ENCODE results near the gene TMEM130. TPM values are rescaled to one million over a fixed set of nuclear protein-coding genes. Genes with fewer than 3 reads are reported as not detected.
A peak's percentile ranks its signal among the peaks of the same experiment; 100 is the strongest.

Gene TMEM130
- total RNA-seq, 1 donor from 2014 or later: not detected

DNA sequence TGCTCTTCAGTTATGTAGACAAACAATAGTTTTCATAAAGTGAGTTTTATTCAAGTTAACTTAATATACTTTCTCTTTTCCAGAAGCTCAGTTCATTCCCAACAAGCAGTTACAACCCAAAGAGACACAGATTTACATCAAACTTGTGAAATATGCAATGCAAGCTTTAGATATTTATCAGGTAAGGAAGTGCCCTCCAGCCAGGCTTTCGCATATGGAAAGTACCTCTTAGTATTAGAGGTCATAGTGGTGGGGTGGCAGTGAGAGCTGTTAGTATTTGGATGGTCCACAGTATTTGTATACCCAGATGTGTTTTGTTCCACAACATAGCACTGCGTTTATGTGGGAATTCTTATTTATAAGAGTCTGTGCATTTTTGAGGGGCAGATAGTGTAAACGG is 40.6 kb upstream of the TMEM130 start:
- Histone ChIP-seq H3K4me1 (peaks cover 25% of the 10 kb centered on the region), H3K27ac (replicated peaks) (peak overlapping the region; percentile 27), H3K4me3 (no peak overlapping the region), H3K36me3 (peaks cover 96% of the 10 kb centered on the region), H3K9me3 (replicated peaks) (no peaks in the 10 kb centered on the region), H3K27me3 (ENCODE audit: low read depth) (no peaks in the 10 kb centered on the region)
- TF ChIP-seq, protein P1, sequence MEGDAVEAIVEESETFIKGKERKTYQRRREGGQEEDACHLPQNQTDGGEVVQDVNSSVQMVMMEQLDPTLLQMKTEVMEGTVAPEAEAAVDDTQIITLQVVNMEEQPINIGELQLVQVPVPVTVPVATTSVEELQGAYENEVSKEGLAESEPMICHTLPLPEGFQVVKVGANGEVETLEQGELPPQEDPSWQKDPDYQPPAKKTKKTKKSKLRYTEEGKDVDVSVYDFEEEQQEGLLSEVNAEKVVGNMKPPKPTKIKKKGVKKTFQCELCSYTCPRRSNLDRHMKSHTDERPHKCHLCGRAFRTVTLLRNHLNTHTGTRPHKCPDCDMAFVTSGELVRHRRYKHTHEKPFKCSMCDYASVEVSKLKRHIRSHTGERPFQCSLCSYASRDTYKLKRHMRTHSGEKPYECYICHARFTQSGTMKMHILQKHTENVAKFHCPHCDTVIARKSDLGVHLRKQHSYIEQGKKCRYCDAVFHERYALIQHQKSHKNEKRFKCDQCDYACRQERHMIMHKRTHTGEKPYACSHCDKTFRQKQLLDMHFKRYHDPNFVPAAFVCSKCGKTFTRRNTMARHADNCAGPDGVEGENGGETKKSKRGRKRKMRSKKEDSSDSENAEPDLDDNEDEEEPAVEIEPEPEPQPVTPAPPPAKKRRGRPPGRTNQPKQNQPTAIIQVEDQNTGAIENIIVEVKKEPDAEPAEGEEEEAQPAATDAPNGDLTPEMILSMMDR (IDR thresholded peaks at IDR 0.05; ENCODE audit: borderline replicate concordance): no peak
- DNase-seq: no peak
- intact Hi-C loops (cut with micrococcal nuclease): no loop called here

DNA sequence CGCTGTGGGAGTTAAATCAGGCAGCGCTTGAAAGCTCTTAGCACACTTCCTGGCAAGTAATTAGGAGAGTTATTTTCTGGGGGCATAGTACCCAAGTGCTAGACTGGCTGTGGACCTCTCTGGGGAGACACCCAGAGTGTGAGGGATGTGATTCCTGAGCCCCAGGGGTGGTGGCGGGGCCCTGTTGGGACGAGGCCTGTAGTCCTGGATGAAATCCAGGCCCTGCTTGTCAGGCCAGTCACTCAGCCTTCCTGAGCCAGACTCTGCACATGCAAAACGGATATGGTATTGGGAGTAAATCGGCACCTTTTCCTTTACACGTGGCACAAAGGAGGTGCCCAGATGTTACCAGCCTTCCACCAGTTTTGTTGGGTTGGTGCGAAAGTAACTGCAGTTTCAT is 39.7 kb upstream of the TMEM130 start:
- Histone ChIP-seq H3K9me3 (replicated peaks) (no peaks in the 10 kb centered on the region), H3K27me3 (ENCODE audit: low read depth) (no peaks in the 10 kb centered on the region), H3K4me3 (no peak overlapping the region), H3K4me1 (peaks cover 25% of the 10 kb centered on the region), H3K36me3 (peaks cover 100% of the 10 kb centered on the region), H3K27ac (replicated peaks) (peak overlapping the region; percentile 33)
- intact Hi-C loops (cut with micrococcal nuclease): no loop called here
- TF ChIP-seq, protein P1 (IDR thresholded peaks at IDR 0.05; ENCODE audit: borderline replicate concordance): no peak
- DNase-seq: no peak

DNA sequence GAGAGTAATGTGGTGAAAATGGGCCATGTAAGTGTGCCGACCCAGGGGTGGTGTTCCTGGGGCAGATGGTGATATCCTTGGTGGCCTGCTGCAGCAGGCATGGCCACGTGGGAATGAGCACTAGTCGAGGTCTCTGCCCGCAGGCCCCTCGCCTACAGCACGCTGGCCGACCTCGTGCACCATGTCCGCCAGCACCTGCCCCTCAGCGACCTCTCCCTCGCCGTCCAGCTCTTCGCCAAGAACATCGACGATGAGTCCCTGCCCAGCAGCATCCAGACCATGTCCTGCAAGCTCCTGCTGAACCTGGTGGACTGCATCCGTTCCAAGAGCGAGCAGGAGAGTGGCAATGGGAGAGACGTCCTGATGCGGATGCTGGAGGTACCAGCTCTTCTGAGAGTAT is 38.8 kb upstream of the TMEM130 start:
- no peak overlapping the region for H3K4me3 ChIP-seq
- H3K9me3 ChIP-seq (replicated peaks): no peaks in the 10 kb centered on the region
- H3K27ac ChIP-seq (replicated peaks): no peak overlapping the region
- no peaks in the 10 kb centered on the region for H3K27me3 ChIP-seq (ENCODE audit: low read depth)
- no peak for DNase-seq
- TF ChIP-seq, protein P1 (IDR thresholded peaks at IDR 0.05; ENCODE audit: borderline replicate concordance): no peak
- peaks cover 25% of the 10 kb centered on the region for H3K4me1 ChIP-seq
- intact Hi-C loops (cut with micrococcal nuclease): no loop called here
- peaks cover 100% of the 10 kb centered on the region for H3K36me3 ChIP-seq

DNA sequence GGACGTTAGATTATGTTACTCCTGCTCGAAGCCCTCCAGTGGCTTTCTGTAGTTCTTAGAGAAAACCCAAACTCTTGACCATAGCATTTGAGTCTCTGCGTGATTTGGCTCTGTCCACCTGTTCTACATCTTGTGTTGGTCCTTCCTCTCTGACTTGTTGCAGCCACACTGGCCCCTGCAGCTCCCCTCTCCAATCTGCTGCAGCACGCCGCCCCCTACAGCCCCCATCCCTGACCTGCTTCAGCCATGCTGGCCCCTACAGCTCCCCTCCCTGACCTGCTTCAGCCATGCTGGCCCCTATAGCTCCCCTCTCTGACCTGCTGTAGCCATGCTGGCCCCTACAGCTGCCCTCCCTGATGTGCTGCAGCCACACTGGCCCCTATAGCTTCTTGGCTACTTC is 37.8 kb upstream of the TMEM130 start:
- Histone ChIP-seq H3K27ac (replicated peaks) (no peak overlapping the region), H3K9me3 (replicated peaks) (no peaks in the 10 kb centered on the region), H3K4me3 (no peak overlapping the region), H3K36me3 (peaks cover 99% of the 10 kb centered on the region), H3K27me3 (ENCODE audit: low read depth) (no peaks in the 10 kb centered on the region), H3K4me1 (peaks cover 26% of the 10 kb centered on the region)
- no peak for DNase-seq
- TF ChIP-seq, protein P1 (IDR thresholded peaks at IDR 0.05; ENCODE audit: borderline replicate concordance): no peak
- intact Hi-C loops (cut with micrococcal nuclease): no loop called here

DNA sequence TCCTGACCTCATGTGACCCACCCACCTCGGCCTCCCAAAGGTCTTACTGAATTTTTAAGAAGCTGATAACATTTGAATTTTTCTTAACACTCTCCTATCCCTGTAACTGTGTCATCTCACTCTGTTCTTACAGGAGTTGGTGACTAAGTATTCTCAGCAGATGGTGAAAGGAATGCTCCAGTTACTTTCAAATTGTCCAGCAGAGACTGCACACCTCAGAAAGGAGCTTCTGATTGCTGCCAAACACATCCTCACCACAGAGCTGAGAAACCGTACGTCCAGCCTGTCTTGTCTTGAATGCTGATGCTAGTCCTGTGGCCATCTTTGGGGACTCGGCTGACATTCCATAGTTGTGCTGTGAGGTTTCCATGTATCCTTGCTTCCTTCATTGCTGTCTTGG is 33.4 kb upstream of the TMEM130 start:
- H3K4me1 ChIP-seq: peaks cover 11% of the 10 kb centered on the region
- DNase-seq: no peak
- H3K9me3 ChIP-seq (replicated peaks): no peaks in the 10 kb centered on the region
- H3K36me3 ChIP-seq: peaks cover 98% of the 10 kb centered on the region
- H3K27ac ChIP-seq (replicated peaks): no peak overlapping the region
- H3K27me3 ChIP-seq (ENCODE audit: low read depth): no peaks in the 10 kb centered on the region
- intact Hi-C loops (cut with micrococcal nuclease): no loop called here
- TF ChIP-seq, protein P1 (IDR thresholded peaks at IDR 0.05; ENCODE audit: borderline replicate concordance): no peak
- no peak overlapping the region for H3K4me3 ChIP-seq

DNA sequence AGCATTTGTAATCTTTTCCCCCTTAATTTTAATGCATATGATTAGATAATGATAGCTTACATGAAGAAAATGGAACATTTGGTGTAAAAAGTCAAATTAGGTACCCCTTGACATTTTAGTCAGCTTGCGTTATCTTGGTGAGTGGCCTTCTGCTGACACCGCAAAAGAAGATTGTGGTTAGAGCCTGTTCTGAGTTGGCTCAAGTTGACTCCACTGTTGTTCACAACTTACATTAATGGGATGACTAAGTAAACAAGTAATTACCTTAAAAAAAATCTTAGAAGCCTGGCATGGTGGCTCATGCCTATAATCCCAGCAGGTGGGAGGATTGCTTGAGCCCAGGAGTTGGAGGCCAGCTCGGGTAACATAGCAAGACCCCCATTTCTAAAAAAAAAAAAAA is 32.7 kb upstream of the TMEM130 start:
- Histone ChIP-seq H3K27ac (replicated peaks) (no peak overlapping the region), H3K4me3 (no peak overlapping the region), H3K9me3 (replicated peaks) (no peaks in the 10 kb centered on the region), H3K36me3 (peaks cover 98% of the 10 kb centered on the region), H3K4me1 (peaks cover 11% of the 10 kb centered on the region), H3K27me3 (ENCODE audit: low read depth) (no peaks in the 10 kb centered on the region)
- DNase-seq: no peak
- intact Hi-C loops (cut with micrococcal nuclease): no loop called here
- TF ChIP-seq, protein P1 (IDR thresholded peaks at IDR 0.05; ENCODE audit: borderline replicate concordance): no peak
